Stimulated activated CD8-positive, alpha-beta memory T cell treated with anti-CD3 and anti-CD28 coated beads, Interleukin-7, amount 100 ng/mL, for 24 hours (primary cell): ENCODE data around the gene GLIS1.

Experiments used
- DNase-seq: peaks from one replicate; pipeline ENCODE4 v3.0.0-alpha.2; 2020; ENCODE audit warnings: low read depth

Gene GLIS1

DNA sequence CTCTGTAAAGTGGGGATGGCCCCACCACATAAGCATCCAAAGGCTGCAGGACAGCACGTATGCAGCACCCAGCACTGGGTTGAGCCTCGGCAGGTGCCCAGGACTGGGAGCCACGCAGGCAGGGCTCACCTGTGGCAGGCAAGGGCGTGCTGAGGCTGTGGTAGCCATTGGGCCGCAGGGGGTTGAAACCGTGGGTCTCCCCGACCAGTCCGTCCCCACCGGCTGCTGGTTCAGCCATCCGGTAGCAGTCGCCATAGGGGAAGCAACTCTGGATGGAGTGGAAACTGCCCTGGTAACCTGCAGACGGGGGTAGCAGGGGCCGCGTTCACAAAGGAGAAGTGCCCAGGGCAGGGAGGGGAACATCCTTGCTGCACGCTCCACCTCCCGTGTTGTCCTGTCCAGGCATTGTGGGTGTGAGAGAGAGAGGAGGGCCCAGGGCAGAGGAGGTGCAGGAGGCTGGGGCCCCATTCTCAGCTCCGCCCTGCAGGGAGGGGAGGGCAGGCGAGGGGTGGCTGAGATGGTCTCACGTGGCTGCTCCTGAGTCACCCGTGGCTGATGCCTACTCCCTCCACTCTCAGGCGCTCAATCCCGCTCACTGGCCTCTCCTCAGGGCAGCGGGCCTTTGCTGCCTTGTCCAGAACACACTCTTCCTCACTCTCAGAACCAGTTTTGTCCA is 229.8 kb downstream of the GLIS1 start:
- DNase-seq = no peak

DNA sequence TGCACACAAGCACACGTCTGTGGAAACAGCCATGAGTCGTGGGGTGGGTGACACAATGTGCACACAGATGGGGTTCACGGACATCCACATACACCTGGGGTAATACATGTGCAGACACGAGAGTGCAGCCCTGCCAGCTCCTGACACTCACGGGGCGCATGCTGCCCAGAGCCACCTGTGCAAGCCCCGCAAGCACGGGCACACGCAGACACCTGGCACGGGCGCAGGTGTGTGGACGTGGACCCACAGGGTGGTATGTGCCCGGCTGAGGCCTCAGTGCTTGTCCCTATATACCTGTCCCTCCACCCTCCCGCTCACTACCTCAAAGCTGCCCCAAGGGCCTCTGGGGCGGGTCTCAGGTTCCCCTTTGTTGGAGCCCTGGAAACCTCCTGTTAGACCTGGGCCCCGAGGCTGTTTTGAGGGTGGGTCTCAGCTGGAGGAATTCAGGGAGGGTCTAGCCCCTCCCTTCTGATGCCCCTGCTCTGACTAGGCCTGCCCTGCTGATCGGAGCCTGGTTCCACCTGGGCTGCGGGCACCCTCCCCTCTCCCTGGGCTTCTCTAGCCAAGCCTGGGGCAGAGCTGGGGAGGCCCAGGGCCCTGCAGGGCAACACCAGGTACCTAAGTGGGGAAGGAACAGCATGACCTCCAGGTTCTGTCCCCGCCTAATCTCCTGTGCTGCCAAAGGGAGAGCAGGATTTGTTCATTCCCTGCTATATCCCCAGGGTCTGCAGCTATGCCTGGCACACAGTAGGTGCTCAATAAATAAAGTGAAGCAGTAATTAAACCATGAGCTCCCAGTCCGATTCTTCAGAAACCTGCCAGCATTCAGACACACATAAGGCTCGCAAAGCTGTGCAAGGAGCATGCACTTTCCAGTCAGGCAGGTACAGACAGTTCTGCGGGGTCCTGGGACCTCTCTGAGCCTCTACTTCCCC is 230.6 kb downstream of the GLIS1 start:
- DNase-seq = no peak

DNA sequence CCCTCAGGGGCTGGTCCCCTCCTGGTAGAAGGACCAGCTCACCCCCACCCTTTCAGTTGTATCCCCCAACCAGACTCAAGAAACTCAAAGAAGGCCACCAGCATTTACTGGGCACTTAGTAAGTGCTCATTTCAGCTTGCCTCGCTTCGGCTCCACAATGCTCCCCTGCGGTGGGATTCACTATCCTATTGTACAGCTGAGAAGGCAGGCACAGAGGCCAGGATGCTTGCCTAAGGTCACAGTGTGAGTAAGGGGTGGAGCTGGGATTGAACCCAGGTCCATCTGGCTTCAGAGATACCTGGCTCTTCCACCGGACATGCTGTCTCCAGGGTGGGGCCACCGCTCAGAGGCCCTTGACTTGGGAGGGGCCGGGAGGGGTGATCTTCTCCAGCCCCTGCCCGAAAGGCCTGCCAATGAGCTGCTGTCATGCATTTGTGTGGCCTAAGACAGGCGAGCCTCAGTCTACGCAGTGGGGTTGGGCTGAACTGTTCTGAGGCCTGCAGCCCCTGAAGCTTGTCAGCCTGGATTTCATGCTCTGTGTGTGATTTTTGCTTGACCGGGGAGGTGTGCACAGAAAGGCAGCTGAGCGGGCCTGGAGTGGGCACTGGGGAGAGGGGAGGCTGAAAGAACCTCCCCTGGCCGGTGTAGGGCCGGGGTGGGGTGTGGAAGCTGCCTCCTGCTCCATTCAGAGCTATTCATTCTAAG is 231.7 kb downstream of the GLIS1 start:
- DNase-seq = no peak

DNA sequence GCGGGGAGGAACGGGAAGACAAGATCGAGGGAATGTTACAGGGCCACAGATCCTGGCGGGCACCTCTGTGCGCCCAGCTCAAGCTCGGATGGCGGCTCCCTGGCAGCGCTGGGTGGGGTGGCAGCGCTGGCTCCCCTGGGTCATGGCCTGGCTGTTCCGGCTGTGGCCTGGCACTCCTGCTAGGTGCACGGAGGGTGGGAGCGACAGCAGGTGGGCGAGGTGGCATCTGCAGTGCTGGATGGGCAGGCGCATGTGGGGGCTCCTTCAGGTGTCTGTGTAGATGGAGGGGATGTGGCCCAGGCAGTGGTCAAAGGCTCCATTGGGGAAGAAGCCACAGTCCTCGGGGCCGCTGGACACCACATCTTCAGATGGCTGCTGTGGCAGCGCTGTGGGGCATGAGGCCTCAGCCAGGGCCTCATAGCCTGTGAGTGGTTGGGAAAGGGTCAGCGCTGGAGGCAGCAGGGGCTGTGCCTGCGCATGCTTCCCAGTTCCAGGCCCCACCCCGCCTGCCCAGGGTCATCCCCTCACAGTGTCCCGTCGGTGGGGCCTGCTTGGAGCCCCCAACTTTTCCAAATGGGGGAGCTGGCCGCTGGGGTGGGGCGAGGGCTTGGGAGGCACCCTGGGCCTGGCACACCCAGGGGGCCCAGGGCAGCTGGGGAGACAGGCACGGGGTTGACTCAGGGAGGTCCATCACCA is 232.5 kb downstream of the GLIS1 start:
- DNase-seq = no peak

DNA sequence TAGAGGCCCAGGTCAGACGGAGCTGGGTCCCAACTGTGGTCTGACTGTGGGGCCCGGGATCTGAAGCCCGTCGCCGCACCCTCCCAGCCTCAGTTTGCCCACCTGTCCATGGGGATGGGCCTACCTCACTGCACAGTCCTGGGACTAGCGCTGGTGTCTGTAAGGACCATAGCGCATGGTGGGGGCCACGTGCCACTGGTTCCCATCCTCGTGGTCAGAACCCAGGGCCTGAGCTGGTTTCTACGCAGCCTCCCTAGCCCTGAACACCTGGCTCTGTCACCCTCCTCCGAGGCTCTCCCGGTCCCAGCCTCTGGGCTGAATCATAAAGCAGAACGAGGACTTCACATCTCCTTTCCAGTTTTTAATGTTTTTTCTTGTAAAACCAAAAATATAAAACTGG is 233.1 kb downstream of the GLIS1 start:
- no peak for DNase-seq

DNA sequence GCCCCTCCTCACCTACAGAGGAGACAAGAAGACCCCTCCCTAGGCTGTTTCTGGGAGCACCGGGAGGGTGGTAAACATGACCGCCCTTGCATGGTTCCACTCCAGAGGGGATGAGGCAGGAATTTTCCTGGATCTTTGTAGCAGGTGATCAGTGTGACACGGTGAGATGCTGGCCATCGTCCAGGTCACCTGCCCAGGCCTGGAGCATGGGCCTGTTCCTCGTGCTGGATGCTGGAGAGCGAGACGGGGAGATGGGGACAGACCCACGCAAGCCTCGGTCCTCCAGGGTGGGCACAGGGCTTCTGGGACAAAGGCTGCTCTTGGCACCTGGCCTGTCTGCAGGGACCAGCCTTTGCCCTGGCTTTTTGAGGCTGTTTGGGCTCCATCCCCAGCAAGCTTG is 233.6 kb downstream of the GLIS1 start:
- no peak for DNase-seq

DNA sequence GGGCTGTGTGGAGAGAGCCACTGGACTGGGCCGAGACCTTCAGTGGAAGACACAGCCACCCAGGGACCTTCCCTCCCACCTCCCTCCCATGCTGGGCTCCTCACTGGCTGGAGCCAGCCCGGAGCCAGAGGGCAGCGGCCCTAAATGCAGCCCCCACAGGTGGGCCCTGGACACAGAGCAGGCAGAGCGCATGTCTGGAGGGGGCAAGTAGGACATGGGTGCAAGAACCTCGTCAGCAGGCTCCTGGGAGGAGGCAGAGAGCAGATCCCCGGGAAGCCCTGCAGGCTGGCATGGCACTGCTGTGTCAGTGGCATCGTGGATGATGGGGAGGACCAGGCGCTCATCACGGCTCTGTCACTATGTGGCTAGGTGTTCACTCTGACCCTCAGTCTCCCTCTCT is 234.1 kb downstream of the GLIS1 start:
- no peak for DNase-seq

DNA sequence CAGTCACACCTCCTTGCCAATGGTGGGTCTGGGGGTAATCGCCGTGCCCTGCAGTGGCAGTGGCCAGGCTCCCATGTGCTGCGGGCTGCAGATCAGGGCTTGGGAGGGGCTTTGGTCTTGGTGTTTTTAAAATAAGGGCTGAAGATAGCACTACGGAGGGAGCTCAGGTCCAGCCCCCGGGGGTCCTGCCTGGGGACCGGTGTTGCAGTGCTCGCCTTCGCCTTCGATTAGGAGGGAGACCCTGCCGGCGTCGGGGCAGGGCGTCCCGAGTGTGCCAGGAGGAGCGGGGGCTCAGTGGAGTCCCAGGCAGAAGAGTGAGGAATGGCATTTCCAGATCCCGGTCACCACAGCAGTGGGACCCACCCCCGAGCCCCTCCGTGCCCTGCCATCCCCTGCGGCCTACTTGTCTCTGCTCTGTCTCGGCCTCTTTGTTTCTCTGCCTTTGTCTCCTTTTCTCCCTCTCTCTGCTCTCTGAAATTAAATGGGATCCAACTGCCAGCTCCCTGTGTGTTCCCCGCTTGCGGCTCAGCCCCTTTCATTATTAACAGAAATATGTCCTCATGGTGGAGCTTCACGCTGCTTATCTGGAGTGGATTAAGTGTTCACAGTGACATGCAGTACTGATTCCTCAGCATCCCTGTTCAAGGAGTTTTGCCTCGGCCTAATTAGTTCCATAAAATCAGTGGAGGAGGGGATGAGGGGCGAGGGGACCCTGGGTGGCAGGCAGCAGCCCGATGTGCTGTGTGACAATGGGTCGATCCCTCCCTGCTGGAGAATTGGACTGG is 235.3 kb downstream of the GLIS1 start:
- DNase-seq = no peak

DNA sequence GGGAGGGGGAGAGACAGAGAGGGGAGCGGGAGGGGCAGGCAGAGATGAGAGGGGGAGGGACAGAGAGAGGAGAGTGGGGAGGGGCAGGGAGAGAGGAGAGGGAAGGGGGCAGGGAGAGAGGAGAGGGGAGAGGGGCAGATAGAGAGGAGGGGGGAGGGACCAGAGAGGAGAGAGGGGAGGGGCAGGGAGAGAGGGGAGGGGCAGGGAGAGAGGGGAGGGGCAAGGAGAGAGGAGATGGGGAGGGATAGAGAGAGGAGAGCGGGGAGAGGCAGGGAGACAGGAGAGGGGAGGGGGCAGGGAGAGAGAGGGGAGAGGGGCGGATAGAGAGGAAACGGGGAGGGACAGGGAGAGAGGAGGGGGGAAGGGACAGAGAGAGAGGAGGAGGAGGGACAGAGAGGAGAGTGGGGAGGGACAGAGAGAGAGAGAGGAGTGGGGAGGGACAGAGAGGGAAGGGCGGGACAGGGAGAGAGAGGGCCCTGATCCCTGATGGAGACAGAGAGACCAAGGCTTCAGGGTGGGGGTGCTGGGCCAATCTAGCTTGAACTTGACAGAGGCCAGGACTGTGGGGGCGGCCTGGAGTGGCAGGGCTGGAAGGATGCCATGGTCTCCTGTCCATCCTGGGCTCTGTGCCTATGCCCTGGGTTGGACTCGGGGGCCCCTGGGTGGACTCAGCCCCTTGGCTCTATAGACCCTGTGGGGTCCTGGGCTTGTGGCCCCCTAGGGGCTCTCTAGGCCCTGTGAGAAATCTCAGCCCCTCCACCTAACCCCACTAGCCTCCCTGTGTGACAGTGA is 236.1 kb downstream of the GLIS1 start:
- DNase-seq = no peak

DNA sequence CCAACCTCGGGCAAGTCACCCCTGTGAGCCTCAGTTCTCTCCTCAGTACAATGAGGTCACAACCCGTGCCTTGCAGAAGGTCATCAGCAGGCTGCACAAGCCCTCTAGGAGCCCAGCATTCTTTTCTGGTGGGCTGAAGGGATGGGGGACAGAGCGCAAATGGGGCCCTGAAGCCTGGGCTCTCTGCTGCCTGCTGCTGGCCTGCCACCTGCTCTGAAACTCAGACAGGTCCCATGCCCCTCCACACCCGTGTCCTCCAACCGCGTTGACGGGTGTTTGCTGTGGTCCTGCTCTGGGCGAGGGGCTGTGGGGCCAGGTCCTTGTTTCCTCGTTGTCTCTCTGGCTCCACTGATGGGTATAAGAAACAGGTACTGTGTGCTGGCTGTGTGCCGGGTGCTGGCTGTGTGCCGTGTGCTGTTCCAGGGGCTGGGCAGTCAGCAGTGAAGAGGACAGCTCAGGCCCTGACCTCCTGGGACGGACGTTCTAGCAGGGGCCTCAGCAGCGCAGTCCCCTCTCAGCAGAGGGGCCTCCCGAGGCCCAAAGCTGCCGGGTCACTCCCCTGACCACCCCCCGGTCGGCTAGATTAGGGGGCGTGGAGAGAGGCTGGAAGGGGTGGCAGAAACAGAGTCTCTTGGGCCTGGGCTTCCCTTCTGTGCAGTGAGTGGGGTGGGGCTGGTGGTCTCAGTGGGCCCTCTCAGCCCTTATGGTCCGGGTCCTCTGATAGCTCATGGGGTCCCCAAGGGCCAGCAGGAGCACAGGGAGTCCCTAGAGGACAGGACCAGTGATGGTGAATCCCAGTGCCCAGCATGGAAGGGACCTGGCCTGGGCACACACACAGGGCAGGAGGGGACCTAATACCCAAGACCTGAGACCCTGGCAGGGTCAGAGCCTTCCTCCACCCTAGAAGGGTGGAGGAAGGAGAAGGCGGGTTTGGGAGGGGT is 237.6 kb downstream of the GLIS1 start:
- no peak for DNase-seq

DNA sequence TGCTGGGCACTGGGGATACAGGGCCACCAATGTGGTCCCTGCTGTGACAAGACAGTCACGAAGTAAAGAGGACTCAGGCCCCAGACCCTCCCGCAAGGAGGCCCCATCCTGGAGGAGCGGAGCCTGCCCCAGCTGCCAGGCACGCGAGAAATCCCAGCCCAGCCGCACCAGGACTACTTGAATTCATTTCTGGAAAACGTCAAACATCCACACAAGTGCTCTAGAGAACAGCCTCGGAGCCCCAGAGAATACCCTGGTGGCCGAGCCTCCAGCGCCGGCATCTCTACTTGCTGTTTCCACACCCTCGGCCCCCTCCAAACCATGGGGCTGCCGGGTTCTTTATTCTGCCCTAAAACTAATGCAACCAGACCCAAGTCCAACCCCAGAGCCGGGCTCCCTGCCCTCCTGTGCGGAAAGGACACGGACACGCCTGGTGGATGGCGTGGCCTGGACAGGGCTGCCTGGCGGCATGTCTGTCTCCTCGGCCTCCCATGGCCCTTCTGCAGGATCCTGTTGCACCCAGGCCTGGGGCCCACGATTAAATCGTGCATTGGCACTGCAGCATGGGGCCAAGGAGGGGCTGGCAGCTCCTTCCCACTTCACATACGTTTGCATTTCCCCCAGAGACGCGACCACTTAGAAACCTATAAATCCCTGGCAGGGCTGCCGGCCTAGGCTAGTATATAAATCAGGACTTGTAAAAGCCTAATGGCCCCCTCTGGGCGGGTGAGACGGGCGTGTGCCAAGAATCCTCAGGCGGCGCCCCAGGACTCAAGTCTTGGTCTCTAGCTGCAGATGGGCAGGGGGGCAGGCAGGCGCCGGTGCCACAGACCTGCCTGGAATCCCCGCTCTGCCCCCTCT is 238.5 kb downstream of the GLIS1 start:
- no peak for DNase-seq

DNA sequence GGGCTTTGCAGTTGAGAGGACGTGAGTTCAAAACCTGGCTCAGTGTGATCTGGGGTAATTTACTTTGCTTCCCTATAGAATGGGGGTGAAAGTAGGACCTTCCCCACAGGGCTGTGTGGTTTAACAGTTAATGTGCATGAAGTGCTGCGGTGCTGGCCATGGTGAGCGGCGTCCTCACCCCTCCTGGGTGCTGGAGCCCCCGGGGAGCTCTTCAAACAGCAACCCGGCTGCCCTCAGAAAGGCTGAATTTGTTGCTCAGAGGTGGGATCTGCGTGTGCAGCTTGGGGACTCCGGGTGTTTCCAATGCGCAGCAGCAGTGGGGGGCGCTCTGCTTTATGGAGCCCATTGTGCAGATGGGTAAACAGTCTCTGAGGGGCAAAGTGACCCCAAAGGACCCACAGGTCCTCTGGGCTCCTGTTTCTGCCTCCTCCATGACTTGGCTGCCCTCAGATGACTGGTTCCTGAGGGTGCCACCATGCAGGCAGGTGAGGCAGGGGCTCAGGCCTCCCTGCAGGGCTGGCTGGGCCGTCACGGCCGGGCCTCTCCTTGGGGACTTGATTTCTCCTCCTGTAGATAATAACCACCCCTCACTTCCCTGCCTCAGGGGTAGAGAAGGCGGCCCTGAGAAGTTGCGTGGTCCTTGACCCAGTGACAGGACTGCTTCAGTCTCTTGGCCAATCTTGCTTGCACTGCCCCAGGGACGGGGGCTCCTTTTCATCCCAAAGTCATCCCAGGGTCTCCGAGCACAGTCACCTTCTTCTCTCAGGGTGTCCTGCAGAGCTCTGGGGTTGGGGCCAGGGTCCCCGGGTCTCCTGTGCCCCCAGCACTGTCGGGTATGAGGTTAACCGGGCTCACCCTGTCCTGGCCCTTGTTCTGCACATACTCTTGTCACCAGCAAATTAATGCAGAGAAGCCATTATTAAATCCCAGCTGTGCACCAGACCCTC is 239.4 kb downstream of the GLIS1 start:
- DNase-seq = no peak

DNA sequence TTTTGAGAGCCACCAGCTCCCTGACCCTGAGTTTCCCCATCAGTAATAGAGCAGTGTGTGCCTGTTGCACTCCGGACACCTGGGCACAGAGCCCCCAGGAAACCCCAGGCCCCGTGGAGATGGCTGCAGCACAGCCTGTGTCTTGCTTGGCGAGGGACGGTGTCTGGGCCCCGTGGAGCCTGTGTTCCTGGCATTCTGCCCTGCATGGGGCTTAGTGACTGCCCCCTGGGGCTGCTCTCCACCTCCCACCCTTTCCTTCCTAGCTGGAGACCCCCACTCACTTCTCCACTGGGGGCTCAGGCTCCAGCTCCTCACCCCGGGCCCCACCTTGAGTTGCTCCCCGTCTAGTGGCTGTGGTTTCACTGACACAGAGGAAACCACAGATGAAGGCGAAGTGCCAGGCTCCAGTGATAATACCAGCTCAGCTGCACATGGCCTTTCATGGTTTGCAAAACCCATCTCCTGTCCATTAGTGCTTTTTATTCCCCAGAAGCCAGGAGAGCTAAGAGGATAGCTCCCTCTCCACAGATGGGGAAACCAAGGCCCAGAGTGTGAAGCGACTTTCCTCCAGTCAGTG is 240.3 kb downstream of the GLIS1 start:
- no peak for DNase-seq

DNA sequence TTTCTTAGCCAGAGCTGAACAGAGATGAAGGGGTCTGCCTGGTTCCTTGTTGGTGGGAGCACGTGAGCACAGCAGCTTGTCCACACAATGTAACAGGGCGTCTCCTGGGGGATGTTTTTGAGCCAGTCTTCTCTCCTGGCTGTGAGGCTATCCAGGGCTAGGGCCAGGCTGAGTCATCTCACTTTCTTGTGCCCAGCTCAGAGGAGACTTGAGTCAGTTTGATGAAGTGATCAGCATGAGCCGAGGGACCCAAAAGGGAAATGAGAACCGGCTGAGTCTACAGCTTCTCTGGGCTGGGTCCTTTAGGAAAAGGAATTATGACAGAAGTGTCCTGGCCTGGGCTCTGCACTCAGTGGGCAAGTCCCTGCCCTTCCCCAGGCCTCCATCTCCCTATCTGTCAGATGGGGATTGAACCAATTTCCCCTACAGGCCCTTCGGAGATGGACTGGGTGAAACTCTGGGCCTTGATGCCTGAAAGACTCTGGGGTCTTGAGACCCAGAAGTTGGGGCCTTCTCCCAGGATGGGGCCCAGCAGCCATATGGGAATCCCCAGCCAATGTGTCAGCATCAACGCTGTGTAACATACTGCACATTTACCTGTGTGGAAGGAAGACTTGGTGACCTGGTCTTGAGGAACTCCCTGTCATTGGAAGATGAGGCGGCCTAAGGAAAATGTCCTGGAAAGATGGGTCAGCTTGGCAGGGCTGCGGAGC is 243.2 kb downstream of the GLIS1 start:
- DNase-seq = no peak

DNA sequence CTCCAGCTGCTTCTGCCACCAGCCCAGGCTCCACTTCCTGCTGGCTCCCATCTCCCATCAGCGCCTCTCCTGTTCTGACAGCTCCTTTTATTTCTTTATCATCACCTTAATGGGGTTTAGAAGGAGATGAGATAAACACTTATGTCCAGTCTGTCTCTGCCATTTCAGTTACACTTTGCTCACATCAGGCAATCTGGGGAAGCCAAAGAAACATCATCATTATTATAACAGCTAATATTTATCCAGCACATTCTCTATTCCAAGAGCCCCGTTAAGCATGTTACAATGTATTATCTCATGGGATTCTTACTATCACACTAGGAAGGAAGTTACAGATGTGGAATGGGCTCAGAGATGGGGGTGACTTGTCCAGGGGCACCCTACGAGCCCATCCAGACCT is 248.6 kb downstream of the GLIS1 start:
- no peak for DNase-seq

DNA sequence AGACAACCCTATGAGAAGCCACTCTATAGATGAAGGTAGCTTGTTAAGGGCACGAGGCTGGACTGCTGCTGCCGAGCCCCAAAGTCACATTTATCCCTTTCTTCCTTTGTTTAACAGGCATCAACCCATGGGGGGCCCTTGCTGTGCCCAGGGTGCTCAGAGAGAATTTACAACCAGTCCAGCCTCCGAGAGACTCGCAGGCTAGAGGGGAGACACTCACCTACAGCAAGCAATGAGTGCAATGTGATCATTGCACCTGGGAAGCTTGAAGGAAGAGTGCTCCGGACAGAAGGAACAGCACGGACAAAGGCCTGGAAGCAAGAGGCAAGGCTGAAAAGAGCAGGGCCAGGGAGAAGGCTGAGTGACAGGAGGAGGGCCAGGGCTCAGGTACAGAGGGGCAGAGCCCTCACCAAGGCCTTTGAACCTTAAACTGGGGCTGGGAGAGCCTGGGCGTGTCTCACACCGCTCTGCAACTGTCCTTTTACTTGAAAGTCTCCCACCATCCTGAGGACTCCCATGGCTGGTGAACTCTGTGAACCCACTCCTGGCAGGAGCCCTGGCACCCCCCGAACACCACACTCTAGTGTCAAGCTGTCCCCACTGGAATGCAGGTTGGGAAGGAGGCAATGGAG is 252.5 kb downstream of the GLIS1 start:
- DNase-seq = no peak
